GM21447 (cell line): Measurements from ENCODE around the gene KAT5.
"Not testable (repeated sequence)": the region's sequence is repeated elsewhere in the genome, so short reads cannot be mapped to it uniquely, and the experiment has no call there.

Experiments used
- ATAC-seq: cut with Tn5 transposase; IDR thresholded peaks from one replicate; pipeline ENCODE4 v1.9.1; 2021; ENCODE audit not compliant: unreplicated experiment

The KAT5 gene

GRCh38 chr11:65743681-65744025 is 31.6 kb downstream of the KAT5 start:
- ATAC-seq, result no peak

DNA sequence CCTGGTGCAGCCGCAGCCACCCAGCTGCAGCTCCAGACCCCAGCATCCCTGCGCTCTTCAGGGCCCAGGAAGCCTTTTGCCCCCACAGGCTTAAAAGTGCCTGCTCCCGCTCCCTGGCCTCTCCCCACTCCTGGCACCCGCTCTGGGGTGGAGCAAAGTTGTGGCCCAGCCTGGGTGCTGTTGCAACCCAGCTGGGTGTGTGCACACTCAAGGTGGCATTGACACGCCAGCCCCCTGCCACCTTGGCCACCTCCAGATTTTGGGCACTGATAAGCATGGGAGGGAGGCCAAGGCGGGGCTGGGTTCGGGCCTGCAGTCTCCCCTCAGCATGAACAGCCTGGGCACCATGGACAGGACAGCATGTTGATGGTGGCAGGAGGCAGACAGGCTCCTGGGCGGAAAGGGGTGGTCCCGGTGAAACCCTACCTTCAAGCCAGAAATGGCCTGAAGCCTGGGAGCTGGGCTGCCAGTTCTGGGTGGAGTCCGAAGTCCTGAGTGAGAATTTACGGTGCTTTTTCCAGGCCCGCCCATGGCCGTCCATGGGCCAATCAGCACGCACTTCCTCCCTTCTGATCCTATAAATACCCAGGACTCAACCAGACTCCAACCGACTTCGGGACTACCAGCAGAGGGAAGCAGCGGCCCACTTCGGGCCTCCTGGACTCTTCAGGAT is 32.1 kb downstream of the KAT5 start:
- ATAC-seq, result no peak

GRCh38 chr11:65744699-65745042 is 32.6 kb downstream of the KAT5 start:
- ATAC-seq, result no peak

- no peak for ATAC-seq
Observed at GRCh38 chr11:65745049-65745448, 33.0 kb downstream of the KAT5 start.

DNA sequence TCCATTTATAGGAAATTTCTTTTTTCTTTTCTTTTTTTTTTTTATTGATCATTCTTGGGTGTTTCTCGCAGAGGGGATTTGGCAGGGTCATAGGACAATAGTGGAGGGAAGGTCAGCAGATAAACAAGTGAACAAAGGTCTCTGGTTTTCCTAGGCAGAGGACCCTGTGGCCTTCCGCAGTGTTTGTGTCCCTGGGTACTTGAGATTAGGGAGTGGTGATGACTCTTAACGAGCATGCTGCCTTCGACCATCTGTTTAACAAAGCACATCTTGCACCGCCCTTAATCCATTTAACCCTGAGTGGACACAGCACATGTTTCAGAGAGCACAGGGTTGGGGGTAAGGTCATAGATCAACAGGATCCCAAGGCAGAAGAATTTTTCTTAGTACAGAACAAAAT is 50.1 kb downstream of the KAT5 start:
- not testable (repeated sequence) for ATAC-seq

DNA sequence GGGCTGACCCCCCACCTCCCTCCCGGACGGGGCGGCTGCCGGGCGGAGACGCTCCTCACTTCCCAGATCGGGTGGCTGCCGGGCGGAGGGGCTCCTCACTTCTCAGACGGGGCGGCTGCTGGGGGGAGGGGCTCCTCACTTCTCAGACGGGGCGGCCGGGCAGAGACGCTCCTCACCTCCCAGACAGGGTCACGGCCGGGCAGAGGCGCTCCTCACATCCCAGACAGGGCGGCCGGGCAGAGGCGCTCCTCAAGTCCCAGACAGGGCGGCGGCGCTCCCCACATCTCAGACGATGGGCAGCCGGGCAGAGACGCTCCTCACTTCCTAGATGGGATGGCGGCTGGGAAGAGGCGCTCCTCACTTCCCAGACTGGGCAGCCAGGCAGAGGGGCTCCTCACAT is 50.8 kb downstream of the KAT5 start:
- not testable (repeated sequence) for ATAC-seq

GRCh38 chr11:65764434-65764833 is 52.4 kb downstream of the KAT5 start:
- ATAC-seq, result no peak

GRCh38 chr11:65766535-65766934 is 54.5 kb downstream of the KAT5 start:
- ATAC-seq, result no peak

GRCh38 chr11:65767406-65767805 is 55.4 kb downstream of the KAT5 start:
- no peak for ATAC-seq

DNA sequence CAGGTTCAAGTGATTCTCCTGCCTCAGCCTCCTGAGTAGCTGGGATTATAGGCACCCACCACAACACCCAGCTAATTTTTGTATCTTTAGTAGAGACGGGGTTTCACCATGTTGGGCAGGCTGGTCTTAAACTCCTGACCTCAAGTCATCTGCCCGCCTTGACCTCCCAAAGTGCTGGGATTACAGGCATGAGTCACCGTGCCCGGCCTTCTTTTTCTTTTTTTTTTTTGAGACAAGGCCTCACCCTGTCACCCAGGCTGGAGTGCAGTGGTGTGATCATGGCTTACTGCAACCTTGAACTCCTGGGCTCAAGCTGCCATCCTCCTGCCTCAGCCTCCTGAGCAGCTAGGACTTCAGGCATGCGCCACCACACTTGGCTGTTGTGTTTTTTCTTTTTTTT is 55.8 kb downstream of the KAT5 start:
- ATAC-seq, result not testable (repeated sequence)
